ENCODE results near the gene FARP2.
"Not testable (repeated sequence)": the region's sequence is repeated elsewhere in the genome, so short reads cannot be mapped to it uniquely, and the experiment has no call there.

The FARP2 gene

GRCh38 chr2:241412144-241412543 is 56.1 kb downstream of the FARP2 start:
- no peak for DNase-seq

- DNase-seq: not testable (repeated sequence)
Observed at GRCh38 chr2:241413501-241413900, 57.4 kb downstream of the FARP2 start.

GRCh38 chr2:241413929-241414580 is 58.0 kb downstream of the FARP2 start:
- DNase-seq: no peak

GRCh38 chr2:241415196-241415595 is 59.1 kb downstream of the FARP2 start:
- no peak for DNase-seq

GRCh38 chr2:241417626-241418025 is 61.5 kb downstream of the FARP2 start:
- no peak for DNase-seq

GRCh38 chr2:241421330-241421729 is 65.2 kb downstream of the FARP2 start:
- DNase-seq: no peak

- not testable (repeated sequence) for DNase-seq
Observed at GRCh38 chr2:241421942-241422341, 65.9 kb downstream of the FARP2 start.

- DNase-seq: no peak
Observed at GRCh38 chr2:241422350-241422749, 66.3 kb downstream of the FARP2 start.

GRCh38 chr2:241423489-241423888 is 67.4 kb downstream of the FARP2 start:
- not testable (repeated sequence) for DNase-seq

GRCh38 chr2:241425368-241425767 is 69.3 kb downstream of the FARP2 start:
- no peak for DNase-seq

GRCh38 chr2:241430178-241430577 is 74.1 kb downstream of the FARP2 start:
- no peak for DNase-seq

GRCh38 chr2:241432824-241433448 is 76.9 kb downstream of the FARP2 start:
- no peak for DNase-seq

GRCh38 chr2:241437179-241437578 is 81.1 kb downstream of the FARP2 start:
- no peak for DNase-seq

- no peak for DNase-seq
Observed at GRCh38 chr2:241441492-241441891, 85.4 kb downstream of the FARP2 start.

GRCh38 chr2:241443486-241444223 is 87.6 kb downstream of the FARP2 start:
- no peak for DNase-seq

- no peak for DNase-seq
Observed at GRCh38 chr2:241445426-241445825, 89.3 kb downstream of the FARP2 start.

GRCh38 chr2:241450092-241450491 is 94.0 kb downstream of the FARP2 start:
- DNase-seq: not testable (repeated sequence)

GRCh38 chr2:241451840-241452506 is 95.9 kb downstream of the FARP2 start:
- no peak for DNase-seq

GRCh38 chr2:241453919-241454318 is 97.8 kb downstream of the FARP2 start:
- not testable (repeated sequence) for DNase-seq

- no peak for DNase-seq
Observed at GRCh38 chr2:241454837-241455485, 98.9 kb downstream of the FARP2 start.

- DNase-seq: no peak
Observed at GRCh38 chr2:241456546-241456945, 100.5 kb downstream of the FARP2 start.

- no peak for DNase-seq
Observed at GRCh38 chr2:241458687-241459086, 102.6 kb downstream of the FARP2 start.

GRCh38 chr2:241459520-241459919 is 103.4 kb downstream of the FARP2 start:
- DNase-seq: no peak

Measured in retina (tissue), 1 donor.